ENCODE data around the gene ERN1.

Gene ERN1

GRCh38 chr17:64107500-64108236, 22.3 kb downstream of the ERN1 start:
- no peak for DNase-seq

GRCh38 chr17:64106918-64107317, 23.0 kb downstream of the ERN1 start:
- no peak for DNase-seq

GRCh38 chr17:64103391-64104364, 26.3 kb downstream of the ERN1 start:
- DNase-seq, result no peak

GRCh38 chr17:64102627-64103390, 27.1 kb downstream of the ERN1 start:
- no peak for DNase-seq

- no peak for DNase-seq
Measured at GRCh38 chr17:64099543-64099942, 30.4 kb downstream of the ERN1 start.

- no peak for DNase-seq
Measured at GRCh38 chr17:64097196-64097936, 32.6 kb downstream of the ERN1 start.

GRCh38 chr17:64096037-64096436, 33.9 kb downstream of the ERN1 start:
- no peak for DNase-seq

- no peak for DNase-seq
Measured at GRCh38 chr17:64095144-64095882, 34.6 kb downstream of the ERN1 start.

GRCh38 chr17:64094412-64094811, 35.5 kb downstream of the ERN1 start:
- no peak for DNase-seq

- DNase-seq, result no peak
Measured at GRCh38 chr17:64092952-64093451, 36.9 kb downstream of the ERN1 start.

GRCh38 chr17:64092113-64092512, 37.8 kb downstream of the ERN1 start:
- no peak for DNase-seq

GRCh38 chr17:64091571-64091970, 38.4 kb downstream of the ERN1 start:
- DNase-seq, result no peak

GRCh38 chr17:64091116-64091515, 38.8 kb downstream of the ERN1 start:
- no peak for DNase-seq

GRCh38 chr17:64090144-64090543, 39.8 kb downstream of the ERN1 start:
- DNase-seq, result no peak

- no peak for DNase-seq
Measured at GRCh38 chr17:64087252-64088005, 42.5 kb downstream of the ERN1 start.

GRCh38 chr17:64085650-64086005, 44.3 kb downstream of the ERN1 start:
- no peak for DNase-seq

GRCh38 chr17:64084940-64085649, 44.8 kb downstream of the ERN1 start:
- DNase-seq, result no peak

- DNase-seq, result peak; percentile 42
Measured at GRCh38 chr17:64084086-64084939, 45.6 kb downstream of the ERN1 start.

GRCh38 chr17:64083563-64084085, 46.3 kb downstream of the ERN1 start:
- no peak for DNase-seq

Measured in NCI-H524 treated with DMSO at 0.1 percent for 48 hours (cell line).